WTC11 (cell line): ENCODE measurements around the gene KCNS3. TPM values are rescaled to one million over a fixed set of nuclear protein-coding genes. Genes with fewer than 3 reads are reported as not detected.

ENCODE experiments used
- ATAC-seq: fragments of 200-7000 bp; cut with Tn5 transposase; 2 replicates; pipeline ENCODE4 v1.10.0; 2021; ENCODE audit warnings: mild to moderate bottlenecking, moderate library complexity
- CTCF ChIA-PET: fragments of 300-600 bp; sonication (Branson Sonifier 250); formaldehyde crosslinking; loops from one replicate; lab custom pipeline; 2021; ENCODE audit warnings: antibody characterized with exemption; lab: Charles Lee
- POLR2A ChIA-PET: fragments of 350-600 bp; sonication (Branson Sonifier 250); formaldehyde crosslinking; loops from one replicate; lab custom pipeline; 2021; ENCODE audit warnings: antibody characterized with exemption; lab: Charles Lee
- DNase-seq: peaks from one replicate; pipeline ENCODE4 v3.0.0; 2021; ENCODE audit warnings: low spot score
- H3K27ac Mint-ChIP-seq: 2 replicates; pipeline ENCODE4 v1.8.0; 2021; ENCODE audit warnings: mixed read lengths
- H3K27me3 Mint-ChIP-seq: 2 replicates; pipeline ENCODE4 v1.8.0; 2021; ENCODE audit warnings: low read depth, mild to moderate bottlenecking, moderate library complexity, mixed read lengths
- H3K36me3 Mint-ChIP-seq: 2 replicates; pipeline ENCODE4 v1.8.0; 2021; ENCODE audit warnings: mixed read lengths
- H3K4me1 Mint-ChIP-seq: 2 replicates; pipeline ENCODE4 v1.8.0; 2022; ENCODE audit warnings: mixed read lengths
- H3K4me3 Mint-ChIP-seq: 2 replicates; pipeline ENCODE4 v1.8.0; 2021; ENCODE audit warnings: mild to moderate bottlenecking, moderate library complexity, mixed read lengths
- H3K9me3 Mint-ChIP-seq: 2 replicates; pipeline ENCODE4 v1.8.0; 2021; ENCODE audit warnings: mixed read lengths
- CREB1 ChIP-seq: sonication (generic); formaldehyde crosslinking; IDR thresholded peaks from 2 replicates; pipeline ENCODE4 v1.8.0; 2023; ENCODE audit warnings: mild to moderate bottlenecking, missing genetic modification reagents
- CTCF ChIP-seq: fragments of 200-600 bp; IDR thresholded peaks from 2 replicates; pipeline ENCODE4 v1.8.0; 2022; ENCODE audit warnings: antibody characterized with exemption
- E2F4 ChIP-seq: sonication (generic); formaldehyde crosslinking; IDR thresholded peaks from 2 replicates; pipeline ENCODE4 v1.8.1; 2022; ENCODE audit warnings: low read depth, mild to moderate bottlenecking, moderate library complexity, missing genetic modification reagents, borderline replicate concordance
- E2F5 ChIP-seq: sonication (generic); formaldehyde crosslinking; IDR thresholded peaks from 2 replicates; pipeline ENCODE4 v1.8.1; 2022; ENCODE audit warnings: mild to moderate bottlenecking, moderate library complexity, missing genetic modification reagents
- FOXJ3 ChIP-seq: sonication (generic); formaldehyde crosslinking; IDR thresholded peaks from 2 replicates; pipeline ENCODE4 v1.9.0; 2021; ENCODE audit warnings: missing genetic modification reagents, mild to moderate bottlenecking, borderline replicate concordance
- IRF1 ChIP-seq: sonication (generic); formaldehyde crosslinking; IDR thresholded peaks from 2 replicates; pipeline ENCODE4 v1.8.0; 2023; ENCODE audit warnings: missing genetic modification reagents
- JAZF1 ChIP-seq: fragments of 250-450 bp; sonication (Bioruptor Pico); IDR thresholded peaks from 2 replicates; pipeline ENCODE4 v1.9.0; 2021; ENCODE audit warnings: moderate library complexity, mild to moderate bottlenecking, inconsistent platforms
- KAT7 ChIP-seq: sonication (generic); formaldehyde crosslinking; IDR thresholded peaks from 2 replicates; pipeline ENCODE4 v1.8.1; 2023; ENCODE audit warnings: missing genetic modification reagents, mild to moderate bottlenecking, borderline replicate concordance
- NFE2L1 ChIP-seq: sonication (generic); formaldehyde crosslinking; IDR thresholded peaks from 2 replicates; pipeline ENCODE4 v1.8.1; 2023; ENCODE audit warnings: missing genetic modification reagents
- NR1H2 ChIP-seq: sonication (generic); formaldehyde crosslinking; IDR thresholded peaks from 2 replicates; pipeline ENCODE4 v1.9.0; 2021; ENCODE audit warnings: mild to moderate bottlenecking, moderate library complexity, missing genetic modification reagents
- OVOL2 ChIP-seq: fragments of 250-450 bp; sonication (Bioruptor Pico); IDR thresholded peaks from 2 replicates; pipeline ENCODE4 v1.9.0; 2021; ENCODE audit warnings: mild to moderate bottlenecking, borderline replicate concordance
- PRRX2 ChIP-seq: fragments of 250-450 bp; sonication (Bioruptor Pico); IDR thresholded peaks from 2 replicates; pipeline ENCODE4 v1.8.0; 2021; ENCODE audit warnings: mild to moderate bottlenecking
- SMAD3 ChIP-seq: sonication (generic); formaldehyde crosslinking; IDR thresholded peaks from 2 replicates; pipeline ENCODE4 v1.8.0; 2022; ENCODE audit warnings: missing genetic modification reagents, mild to moderate bottlenecking, borderline replicate concordance
- TEAD1 ChIP-seq: sonication (generic); formaldehyde crosslinking; IDR thresholded peaks from 2 replicates; pipeline ENCODE4 v1.8.0; 2022; ENCODE audit warnings: mild to moderate bottlenecking, missing genetic modification reagents
- ZNF121 ChIP-seq: sonication (generic); formaldehyde crosslinking; IDR thresholded peaks from 2 replicates; pipeline ENCODE4 v1.8.0; 2023; ENCODE audit warnings: missing genetic modification reagents
- ZNF219 ChIP-seq: sonication (generic); formaldehyde crosslinking; IDR thresholded peaks from 2 replicates; pipeline ENCODE4 v1.8.0; 2023; ENCODE audit warnings: missing genetic modification reagents, mild to moderate bottlenecking, borderline replicate concordance
- ZNF396 ChIP-seq: fragments of 250-450 bp; sonication (Bioruptor Pico); IDR thresholded peaks from 2 replicates; pipeline ENCODE4 v1.8.0; 2021; ENCODE audit warnings: mild to moderate bottlenecking, moderate library complexity, borderline replicate concordance
- ZSCAN18 ChIP-seq: fragments of 250-450 bp; sonication (Bioruptor Pico); IDR thresholded peaks from 2 replicates; pipeline ENCODE4 v2.1.2; 2022; ENCODE audit warnings: mild to moderate bottlenecking, moderate library complexity
- total RNA-seq: library from RNA; stranded (reverse); gene quantifications from 3 replicates; pipeline ENCODE4 v1.2.3, GENCODE V29; 2021
- TF ChIP-seq, protein P1 (sequence below): sonication (generic); formaldehyde crosslinking; IDR thresholded peaks from 2 replicates; pipeline ENCODE4 v1.8.1; 2023; ENCODE audit warnings: mild to moderate bottlenecking, missing genetic modification reagents, borderline replicate concordance

KCNS3 gene
- total RNA-seq, 1 experiment from 2014 or later, result 25.2 TPM

DNA sequence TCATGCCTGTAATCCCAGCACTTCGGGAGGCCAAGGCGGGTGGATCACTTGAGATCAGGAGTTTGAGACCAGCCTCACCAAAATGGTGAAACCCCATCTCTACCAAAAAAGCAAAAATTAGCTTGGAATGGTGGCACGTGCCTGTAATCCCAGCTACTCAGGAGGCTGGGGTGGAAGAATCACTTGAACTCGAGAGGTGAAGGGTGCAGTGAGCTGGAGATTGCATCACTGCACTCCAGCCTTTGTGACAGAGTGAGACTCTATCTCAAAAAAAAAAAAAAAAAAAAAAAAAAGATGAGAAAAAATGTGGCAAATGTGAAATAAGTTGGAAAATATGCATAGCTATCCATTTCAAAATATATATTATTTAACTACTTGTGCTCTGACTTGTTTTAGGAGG lies 65.0 kb downstream of the KCNS3 start (continued):
- TF ChIP-seq JAZF1 (CRISPR knock-in tag), result no peak
- TF ChIP-seq CREB1 (CRISPR knock-in tag), result no peak
- TF ChIP-seq, protein P1, sequence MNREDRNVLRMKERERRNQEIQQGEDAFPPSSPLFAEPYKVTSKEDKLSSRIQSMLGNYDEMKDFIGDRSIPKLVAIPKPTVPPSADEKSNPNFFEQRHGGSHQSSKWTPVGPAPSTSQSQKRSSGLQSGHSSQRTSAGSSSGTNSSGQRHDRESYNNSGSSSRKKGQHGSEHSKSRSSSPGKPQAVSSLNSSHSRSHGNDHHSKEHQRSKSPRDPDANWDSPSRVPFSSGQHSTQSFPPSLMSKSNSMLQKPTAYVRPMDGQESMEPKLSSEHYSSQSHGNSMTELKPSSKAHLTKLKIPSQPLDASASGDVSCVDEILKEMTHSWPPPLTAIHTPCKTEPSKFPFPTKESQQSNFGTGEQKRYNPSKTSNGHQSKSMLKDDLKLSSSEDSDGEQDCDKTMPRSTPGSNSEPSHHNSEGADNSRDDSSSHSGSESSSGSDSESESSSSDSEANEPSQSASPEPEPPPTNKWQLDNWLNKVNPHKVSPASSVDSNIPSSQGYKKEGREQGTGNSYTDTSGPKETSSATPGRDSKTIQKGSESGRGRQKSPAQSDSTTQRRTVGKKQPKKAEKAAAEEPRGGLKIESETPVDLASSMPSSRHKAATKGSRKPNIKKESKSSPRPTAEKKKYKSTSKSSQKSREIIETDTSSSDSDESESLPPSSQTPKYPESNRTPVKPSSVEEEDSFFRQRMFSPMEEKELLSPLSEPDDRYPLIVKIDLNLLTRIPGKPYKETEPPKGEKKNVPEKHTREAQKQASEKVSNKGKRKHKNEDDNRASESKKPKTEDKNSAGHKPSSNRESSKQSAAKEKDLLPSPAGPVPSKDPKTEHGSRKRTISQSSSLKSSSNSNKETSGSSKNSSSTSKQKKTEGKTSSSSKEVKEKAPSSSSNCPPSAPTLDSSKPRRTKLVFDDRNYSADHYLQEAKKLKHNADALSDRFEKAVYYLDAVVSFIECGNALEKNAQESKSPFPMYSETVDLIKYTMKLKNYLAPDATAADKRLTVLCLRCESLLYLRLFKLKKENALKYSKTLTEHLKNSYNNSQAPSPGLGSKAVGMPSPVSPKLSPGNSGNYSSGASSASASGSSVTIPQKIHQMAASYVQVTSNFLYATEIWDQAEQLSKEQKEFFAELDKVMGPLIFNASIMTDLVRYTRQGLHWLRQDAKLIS (CRISPR knock-in tag), result no peak
- TF ChIP-seq NFE2L1 (CRISPR knock-in tag), result no peak
- no peak for TF ChIP-seq FOXJ3 (CRISPR knock-in tag)
- no peak for TF ChIP-seq ZSCAN18 (CRISPR knock-in tag)
- no peak for TF ChIP-seq PRRX2
- TF ChIP-seq OVOL2 (CRISPR knock-in tag), result no peak
- TF ChIP-seq IRF1 (CRISPR knock-in tag), result no peak
- TF ChIP-seq CTCF, result no peak
- TF ChIP-seq SMAD3 (CRISPR knock-in tag), result no peak
- no peak for TF ChIP-seq NR1H2 (CRISPR knock-in tag)
- TF ChIP-seq ZNF396 (CRISPR knock-in tag), result no peak
- TF ChIP-seq E2F5 (CRISPR knock-in tag), result no peak

DNA sequence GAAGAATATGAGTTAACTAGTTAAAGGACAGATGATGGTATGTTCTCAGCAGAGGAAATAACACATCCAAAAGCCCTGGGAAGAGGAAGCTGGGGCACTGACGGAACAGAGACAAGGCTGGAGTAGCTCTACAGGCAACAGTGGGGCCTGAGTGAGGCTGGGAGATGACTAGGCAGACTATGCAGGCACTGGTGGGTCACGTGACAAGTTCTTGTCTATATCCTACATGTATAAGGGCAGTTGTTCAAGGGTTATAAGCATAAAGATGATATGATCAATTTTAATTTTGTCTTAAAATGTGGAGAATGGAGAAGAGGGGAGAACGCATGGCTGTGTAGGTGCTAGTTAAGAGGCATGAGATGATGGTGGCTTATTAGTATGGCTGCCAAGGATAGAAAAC lies 68.6 kb downstream of the KCNS3 start:
- H3K27me3 Mint-ChIP-seq, result no peaks in the 10 kb centered on the region
- ATAC-seq (no peak), DNase-seq (no peak)
- no peaks in the 10 kb centered on the region for H3K36me3 Mint-ChIP-seq
- no peak overlapping the region for H3K27ac Mint-ChIP-seq
- no peak overlapping the region for H3K4me3 Mint-ChIP-seq
- ChIA-PET POLR2A (no interaction called here), CTCF (interaction anchor here (0.7 kb wide), 1 partner anchor 11 kb away, joined by 3 read pairs; no protein-coding TSS in a partner anchor)
- no peaks in the 10 kb centered on the region for H3K9me3 Mint-ChIP-seq
- no peak for TF ChIP-seq IRF1 (CRISPR knock-in tag)
- TF ChIP-seq TEAD1 (CRISPR knock-in tag), result no peak
- TF ChIP-seq SMAD3 (CRISPR knock-in tag), result no peak
- TF ChIP-seq E2F4 (CRISPR knock-in tag), result no peak
- no peak for TF ChIP-seq CREB1 (CRISPR knock-in tag)
- TF ChIP-seq KAT7, result no peak
- TF ChIP-seq ZNF219, result no peak
- TF ChIP-seq ZNF121, result no peak
- no peaks in the 10 kb centered on the region for H3K4me1 Mint-ChIP-seq
